Activated CD8-positive, alpha-beta memory T cell treated with anti-CD3 and anti-CD28 coated beads, Interleukin-2, amount 50 U/mL, for 1 hour (primary cell): ENCODE measurements around the gene ATP2B2.
"Not testable (repeated sequence)": the region's sequence is repeated elsewhere in the genome, so short reads cannot be mapped to it uniquely, and the experiment has no call there.

Experiments
- DNase-seq: peaks from one replicate; pipeline ENCODE4 v3.0.0-alpha.2; 2020; ENCODE audit errors: extremely low read depth

ATP2B2 gene

GRCh38 chr3:10505050-10505790 lies at the start of gene ATP2B2:
Gene ATP2B2, minus strand, starts transcription at chr3:10505586. Its CDS starts 56,043 bp downstream, at chr3:10449543.
- DNase-seq = no peak

GRCh38 chr3:10554746-10555145 lies 49.4 kb upstream of the ATP2B2 start:
- no peak for DNase-seq

GRCh38 chr3:10554236-10554611 lies 48.8 kb upstream of the ATP2B2 start:
- DNase-seq = no peak

- DNase-seq = no peak
Measured at GRCh38 chr3:10553591-10554235, 48.3 kb upstream of the ATP2B2 start.

GRCh38 chr3:10552631-10552943 lies 47.2 kb upstream of the ATP2B2 start:
- no peak for DNase-seq

GRCh38 chr3:10551821-10552630 lies 46.6 kb upstream of the ATP2B2 start:
- peak; percentile 23 for DNase-seq

- no peak for DNase-seq
Measured at GRCh38 chr3:10551139-10551538, 45.8 kb upstream of the ATP2B2 start.

GRCh38 chr3:10550705-10551104 lies 45.3 kb upstream of the ATP2B2 start:
- DNase-seq = no peak

- no peak for DNase-seq
Measured at GRCh38 chr3:10549617-10550230, 44.3 kb upstream of the ATP2B2 start.

GRCh38 chr3:10548992-10549391 lies 43.6 kb upstream of the ATP2B2 start:
- DNase-seq = no peak

GRCh38 chr3:10547841-10548783 lies 42.7 kb upstream of the ATP2B2 start:
- no peak for DNase-seq

- DNase-seq = no peak
Measured at GRCh38 chr3:10547413-10547812, 42.0 kb upstream of the ATP2B2 start.

GRCh38 chr3:10546820-10547263 lies 41.5 kb upstream of the ATP2B2 start:
- no peak for DNase-seq

GRCh38 chr3:10546181-10546624 lies 40.8 kb upstream of the ATP2B2 start:
- no peak for DNase-seq

- no peak for DNase-seq
Measured at GRCh38 chr3:10542518-10542917, 37.1 kb upstream of the ATP2B2 start.

- not testable (repeated sequence) for DNase-seq
Measured at GRCh38 chr3:10540347-10540746, 35.0 kb upstream of the ATP2B2 start.

GRCh38 chr3:10534066-10534465 lies 28.7 kb upstream of the ATP2B2 start:
- DNase-seq = no peak

- no peak for DNase-seq
Measured at GRCh38 chr3:10533737-10534023, 28.3 kb upstream of the ATP2B2 start.

GRCh38 chr3:10532939-10533736 lies 27.8 kb upstream of the ATP2B2 start:
- no peak for DNase-seq

- DNase-seq = no peak
Measured at GRCh38 chr3:10531031-10531430, 25.6 kb upstream of the ATP2B2 start.
